GM19324 (cell line): Measurements from ENCODE around the gene QPRT.
"Not testable (repeated sequence)": the region's sequence is repeated elsewhere in the genome, so short reads cannot be mapped to it uniquely, and the experiment has no call there.

Source experiments
- ATAC-seq: cut with Tn5 transposase; IDR thresholded peaks from one replicate; pipeline ENCODE4 v1.9.1; 2021; ENCODE audit warnings: mild to moderate bottlenecking, moderate library complexity; ENCODE audit not compliant: unreplicated experiment, low FRiP score

Gene QPRT

GRCh38 chr16:29689490-29690351 is 10.7 kb downstream of the QPRT start:
- not testable (repeated sequence) for ATAC-seq

DNA sequence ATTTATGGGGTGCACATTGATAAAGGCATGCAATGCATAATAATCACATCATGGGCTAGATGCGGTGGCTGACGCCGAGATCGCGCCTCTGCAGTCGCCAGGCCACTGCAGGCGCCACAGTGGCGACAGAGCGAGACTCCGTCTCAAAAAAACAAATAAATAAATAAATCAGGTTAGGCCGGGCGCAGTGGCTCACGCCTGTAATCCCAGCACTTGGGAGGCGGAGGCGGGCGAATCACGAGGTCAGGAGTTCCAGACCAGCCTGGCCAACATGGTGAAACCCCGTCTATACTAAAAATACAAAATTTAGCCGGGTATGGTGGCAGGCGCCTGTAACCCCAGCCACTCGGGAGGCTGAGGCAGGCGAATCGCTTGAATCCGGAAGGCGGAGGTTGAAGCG is 13.6 kb downstream of the QPRT start:
- not testable (repeated sequence) for ATAC-seq

DNA sequence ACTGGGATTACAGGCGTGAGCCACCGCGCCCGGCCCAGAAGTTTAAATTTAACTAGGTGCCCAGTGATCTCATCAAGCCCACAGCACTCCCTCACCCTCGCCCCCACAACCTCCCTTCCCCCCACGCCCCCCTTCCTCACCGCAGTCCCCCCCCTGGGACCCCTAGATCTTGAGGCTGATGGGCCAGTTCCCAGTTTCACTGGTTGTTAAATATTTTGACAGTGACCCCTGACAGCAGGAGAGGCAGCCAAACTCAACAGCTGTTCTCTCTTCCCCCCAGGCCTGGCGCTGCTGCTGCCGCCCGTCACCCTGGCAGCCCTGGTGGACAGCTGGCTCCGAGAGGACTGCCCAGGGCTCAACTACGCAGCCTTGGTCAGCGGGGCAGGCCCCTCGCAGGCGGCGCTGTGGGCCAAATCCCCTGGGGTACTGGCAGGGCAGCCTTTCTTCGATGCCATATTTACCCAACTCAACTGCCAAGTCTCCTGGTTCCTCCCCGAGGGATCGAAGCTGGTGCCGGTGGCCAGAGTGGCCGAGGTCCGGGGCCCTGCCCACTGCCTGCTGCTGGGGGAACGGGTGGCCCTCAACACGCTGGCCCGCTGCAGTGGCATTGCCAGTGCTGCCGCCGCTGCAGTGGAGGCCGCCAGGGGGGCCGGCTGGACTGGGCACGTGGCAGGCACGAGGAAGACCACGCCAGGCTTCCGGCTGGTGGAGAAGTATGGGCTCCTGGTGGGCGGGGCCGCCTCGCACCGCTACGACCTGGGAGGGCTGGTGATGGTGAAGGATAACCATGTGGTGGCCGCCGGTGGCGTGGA is 15.6 kb downstream of the QPRT start:
- ATAC-seq, result no peak

- not testable (repeated sequence) for ATAC-seq
Observed at GRCh38 chr16:29695675-29696074, 16.7 kb downstream of the QPRT start.

- no peak for ATAC-seq
Observed at GRCh38 chr16:29696881-29697331, 17.9 kb downstream of the QPRT start.

DNA sequence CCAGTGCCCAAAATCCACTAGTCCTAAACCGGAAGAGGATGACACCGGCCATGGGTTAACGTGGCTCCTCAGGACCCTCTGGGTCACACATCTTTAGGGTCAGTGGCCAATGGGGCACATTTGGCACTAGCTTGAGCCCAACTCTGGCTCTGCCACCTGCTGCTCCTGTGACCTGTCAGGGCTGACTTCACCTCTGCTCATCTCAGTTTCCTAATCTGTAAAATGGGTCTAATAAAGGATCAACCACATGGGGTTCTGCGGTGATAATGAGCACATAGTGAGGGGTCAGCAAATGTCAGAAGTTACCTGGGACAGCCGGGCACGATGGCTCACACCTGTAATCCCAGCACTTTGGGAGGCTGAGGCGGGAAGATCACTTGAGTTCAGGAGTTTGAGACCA is 18.4 kb downstream of the QPRT start:
- no peak for ATAC-seq

- ATAC-seq, result no peak
Observed at GRCh38 chr16:29698042-29698441, 19.1 kb downstream of the QPRT start.

GRCh38 chr16:29698484-29699323 is 19.7 kb downstream of the QPRT start:
- no peak for ATAC-seq

DNA sequence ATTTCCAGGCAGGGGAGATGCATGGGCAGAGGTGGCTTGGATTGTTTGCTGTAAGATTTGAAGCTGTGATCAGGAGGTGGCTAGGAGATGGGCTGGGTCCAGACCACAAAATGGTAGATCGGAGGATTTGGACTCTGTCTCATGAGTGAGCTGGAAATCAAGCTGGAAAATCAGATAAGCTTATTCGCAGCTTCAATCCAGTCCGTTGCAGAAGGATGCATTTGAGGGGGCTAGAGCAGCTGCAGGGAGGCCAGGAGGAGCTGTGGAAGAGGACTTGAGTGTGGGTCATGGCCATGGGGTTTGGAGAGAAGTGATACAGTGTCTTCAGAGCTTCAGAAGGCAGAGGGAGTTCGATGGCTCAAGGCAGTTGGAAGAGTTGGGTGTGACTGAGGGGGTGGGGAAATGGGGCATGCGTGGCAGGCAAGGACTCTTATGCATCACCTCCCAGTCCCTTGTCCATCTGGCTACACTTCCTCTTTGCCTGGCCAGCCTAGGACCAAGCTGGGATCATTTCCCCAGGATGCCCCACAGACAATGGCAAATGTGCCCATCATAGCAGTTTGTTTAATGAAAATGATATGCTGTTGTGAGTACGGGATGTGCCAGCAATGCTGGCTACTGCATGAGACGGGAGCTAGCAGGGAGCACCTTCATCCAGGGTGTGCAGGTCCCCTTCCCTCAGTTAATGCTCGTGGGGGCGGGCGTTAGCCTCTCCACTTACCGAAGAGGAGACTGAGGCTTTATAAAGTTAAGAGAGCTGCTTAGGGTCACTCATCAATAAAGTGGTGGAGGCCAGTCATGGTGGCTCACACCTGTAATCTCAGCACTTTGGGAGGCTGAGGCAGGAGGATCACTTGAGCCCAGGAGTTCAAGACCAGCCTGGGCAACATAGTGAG is 20.6 kb downstream of the QPRT start:
- no peak for ATAC-seq

DNA sequence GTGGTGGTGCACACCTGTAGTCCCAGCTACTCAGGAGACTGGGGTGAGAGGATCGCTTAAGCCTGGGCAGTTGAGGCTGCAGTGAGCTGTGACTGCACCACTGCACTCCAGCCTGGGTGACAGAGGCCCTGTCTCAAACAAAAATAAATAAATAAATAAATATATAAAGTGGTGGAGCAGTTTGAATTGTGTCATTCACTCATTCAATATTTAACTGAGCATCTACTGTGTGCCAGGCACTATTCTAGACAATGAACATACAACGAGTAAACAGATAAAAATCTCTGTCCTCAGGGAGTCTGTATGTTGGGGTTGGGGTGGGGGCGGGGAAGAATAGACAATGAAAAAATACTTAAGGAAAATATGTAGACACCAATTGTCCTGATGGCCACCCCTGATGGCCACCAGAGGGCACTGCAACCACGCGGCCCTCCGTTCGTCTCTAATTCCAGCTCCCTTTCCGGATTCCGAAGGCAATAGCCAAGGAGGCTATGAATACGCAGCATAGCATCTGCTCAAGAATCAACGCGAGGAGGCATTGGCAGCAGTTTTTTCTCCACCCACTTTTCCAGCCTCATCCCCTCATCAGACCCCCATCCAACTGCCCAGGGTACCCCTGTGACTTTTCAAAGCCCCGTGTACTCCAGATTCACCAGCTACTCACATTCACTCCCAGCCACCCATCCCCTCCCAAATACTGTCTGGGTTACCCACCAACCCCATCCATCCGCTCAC is 21.4 kb downstream of the QPRT start:
- no peak for ATAC-seq

- no peak for ATAC-seq
Observed at GRCh38 chr16:29701214-29701555, 22.2 kb downstream of the QPRT start.

- peak; percentile 48 for ATAC-seq
Observed at GRCh38 chr16:29702269-29702668, 23.3 kb downstream of the QPRT start.

DNA sequence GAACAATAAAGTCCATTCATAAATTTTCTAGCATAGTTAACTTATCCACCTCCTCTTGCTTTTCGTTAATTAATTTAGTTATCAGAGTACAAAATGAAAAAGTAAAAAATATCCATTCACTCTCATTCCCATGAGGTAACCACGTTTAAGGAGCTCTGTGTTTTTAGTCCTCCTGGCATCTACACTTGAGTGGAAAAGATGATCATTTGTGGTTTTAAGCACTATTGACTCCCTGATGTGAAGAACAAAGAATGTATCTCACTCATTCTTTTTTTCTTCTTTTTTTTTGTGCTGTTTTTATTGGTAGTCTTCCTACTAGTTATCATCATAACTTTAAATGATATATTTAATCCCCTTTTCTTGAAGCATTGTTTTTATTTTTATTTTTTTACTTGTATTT is 26.1 kb downstream of the QPRT start:
- ATAC-seq, result no peak

DNA sequence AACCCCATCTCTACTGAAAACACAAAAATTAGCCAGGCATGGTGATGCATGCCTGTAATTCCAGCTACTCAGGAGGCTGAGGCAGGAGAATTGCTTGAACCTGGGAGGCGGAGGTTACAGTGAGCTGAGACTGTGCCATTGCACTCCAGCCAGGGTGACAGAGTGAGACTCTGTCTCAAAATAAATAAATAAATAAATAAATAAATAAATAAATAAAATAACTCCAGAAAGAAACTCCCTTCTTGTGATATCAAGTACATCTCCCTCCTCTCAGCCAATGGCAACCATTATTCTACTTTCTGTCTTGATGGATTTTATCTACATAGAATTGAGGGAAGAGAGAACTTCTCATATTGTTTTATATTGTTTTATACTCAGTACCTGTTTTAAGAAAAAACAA is 28.2 kb downstream of the QPRT start:
- not testable (repeated sequence) for ATAC-seq

- ATAC-seq, result no peak
Observed at GRCh38 chr16:29708917-29709600, 30.1 kb downstream of the QPRT start.

GRCh38 chr16:29709657-29710056 is 30.7 kb downstream of the QPRT start:
- ATAC-seq, result not testable (repeated sequence)

GRCh38 chr16:29710227-29711219 is 31.5 kb downstream of the QPRT start:
- no peak for ATAC-seq
